Tibial artery (tissue), 4 donors: ENCODE results near the gene CLRN1.

ENCODE experiments used
- DNase-seq, 2 donors: peaks; one replicate each; pipeline ENCODE4 v3.0.0-alpha.2; 2019
- H3K27ac ChIP-seq, 2 donors: fragments of 200-600 bp; sonication (generic) in 1 of 2; 1 replicate in 1 of 2; 2 replicates in 1 of 2; pipeline ENCODE4 v1.5.1; 2018 to 2019; ENCODE audit warnings: mild to moderate bottlenecking in 1 of 2
- H3K27me3 ChIP-seq, 2 donors: fragments of 200-600 bp; sonication (generic) in 1 of 2; one replicate each; pipeline versions ENCODE4 v1.5.1 to v1.6.0; 2016 to 2019
- H3K36me3 ChIP-seq, 3 donors: fragments of 200-600 bp; sonication (generic) in 2 of 3; one replicate each; pipeline ENCODE4 v1.5.1; 2016 to 2019; ENCODE audit warnings: mild to moderate bottlenecking in 2 of 3
- H3K4me1 ChIP-seq, 4 donors: fragments of 200-600 bp; sonication (generic) in 2 of 4; 1 replicate in 3 of 4; 2 replicates in 1 of 4; pipeline ENCODE4 v1.5.1; 2016 to 2019
- H3K4me3 ChIP-seq, 2 donors: fragments of 200-600 bp; sonication (generic) in 1 of 2; 1 replicate in 1 of 2; 2 replicates in 1 of 2; pipeline ENCODE4 v1.5.1; 2018 to 2019; ENCODE audit warnings: mild to moderate bottlenecking in 2 of 2
- H3K9me3 ChIP-seq, 3 donors: fragments of 200-600 bp; sonication (generic) in 1 of 3; one replicate each; pipeline ENCODE4 v1.5.1; 2016 to 2019
- CTCF ChIP-seq, 2 experiments: fragments of 200-600 bp in 1 of 2; fragments of 450-650 bp in 1 of 2; IDR thresholded peaks; one replicate each; pipeline ENCODE4 v1.5.1; 2017 to 2019; ENCODE audit warnings: antibody characterized with exemption in 2 of 2, mild to moderate bottlenecking in 1 of 2, moderate library complexity in 1 of 2
- intact Hi-C: fragments of 100-400 bp; cut with DNase I; formaldehyde crosslinking; loops from one replicate; pipeline ENCODE4 v1.15.0; 2023; ENCODE audit warnings: low total_unique reads

The CLRN1 gene

GRCh38 chr3:150898046-150898754 lies 74.3 kb downstream of the CLRN1 start:
- Histone ChIP-seq H3K9me3 (no peaks in the 10 kb centered on the region), H3K4me3 (no peak overlapping the region), H3K36me3 (no peaks in the 10 kb centered on the region), H3K27me3 (no peaks in the 10 kb centered on the region), H3K4me1 (no peaks in the 10 kb centered on the region), H3K27ac (no peak overlapping the region)
- intact Hi-C loops = no loop called here
- no peak for TF ChIP-seq CTCF (IDR thresholded peaks at IDR 0.05)
- no peak for DNase-seq

- intact Hi-C loops = no loop called here
These were observed 74.9 kb downstream of the CLRN1 start for GRCh38 chr3:150897592-150897991.

GRCh38 chr3:150890831-150891230 lies 81.7 kb downstream of the CLRN1 start:
- intact Hi-C loops = no loop called here
- Histone ChIP-seq H3K9me3 (no peaks in the 10 kb centered on the region), H3K4me1 (no peaks in the 10 kb centered on the region), H3K4me3 (no peak overlapping the region), H3K36me3 (no peaks in the 10 kb centered on the region), H3K27me3 (no peaks in the 10 kb centered on the region), H3K27ac (no peak overlapping the region)
- no peak for TF ChIP-seq CTCF (IDR thresholded peaks at IDR 0.05)
- DNase-seq = no peak

More at GRCh38 chr3:150897592-150897991, 74.9 kb downstream of the CLRN1 start:
- TF ChIP-seq CTCF (IDR thresholded peaks at IDR 0.05) = no peak
- no peaks in the 10 kb centered on the region for H3K4me1 ChIP-seq
- no peaks in the 10 kb centered on the region for H3K36me3 ChIP-seq
- no peak overlapping the region for H3K4me3 ChIP-seq
- no peak overlapping the region for H3K27ac ChIP-seq
- no peaks in the 10 kb centered on the region for H3K27me3 ChIP-seq
- H3K9me3 ChIP-seq = no peaks in the 10 kb centered on the region
- no peak for DNase-seq

- no peak overlapping the region for H3K27ac ChIP-seq
- no peak for DNase-seq
- no peak for TF ChIP-seq CTCF (IDR thresholded peaks at IDR 0.05)
- H3K9me3 ChIP-seq = no peaks in the 10 kb centered on the region
- no peak overlapping the region for H3K4me3 ChIP-seq
- H3K27me3 ChIP-seq = peaks cover 0 to 3% of the 10 kb centered on the region in 2 donors
- no peaks in the 10 kb centered on the region for H3K4me1 ChIP-seq
- H3K36me3 ChIP-seq = no peaks in the 10 kb centered on the region
- intact Hi-C loops = no loop called here
These were observed 82.2 kb downstream of the CLRN1 start for GRCh38 chr3:150890295-150890694.

GRCh38 chr3:150889106-150889505 lies 83.4 kb downstream of the CLRN1 start:
- Histone ChIP-seq H3K27me3 (peaks cover 0 to 4% of the 10 kb centered on the region in 2 donors), H3K9me3 (no peaks in the 10 kb centered on the region), H3K4me1 (no peaks in the 10 kb centered on the region), H3K4me3 (no peak overlapping the region), H3K36me3 (no peaks in the 10 kb centered on the region), H3K27ac (no peak overlapping the region)
- intact Hi-C loops = no loop called here
- no peak for DNase-seq
- no peak for TF ChIP-seq CTCF (IDR thresholded peaks at IDR 0.05)
